NOMO-1 (cell line): Measurements from ENCODE around the gene TMEM119.

Source experiments
- DNase-seq, 2 experiments: peaks; one replicate each; lab custom pipeline; 2025; ENCODE audit not compliant: unreplicated experiment in 2 of 2; lab: John Stamatoyannopoulos, UW

Gene TMEM119

GRCh38 chr12:108597559-108598471 lies at the start of gene TMEM119:
Gene TMEM119 (minus strand): TSS chr12:108598084. CDS start chr12:108592383, 5,701 bp downstream.
- no peak for DNase-seq

DNA sequence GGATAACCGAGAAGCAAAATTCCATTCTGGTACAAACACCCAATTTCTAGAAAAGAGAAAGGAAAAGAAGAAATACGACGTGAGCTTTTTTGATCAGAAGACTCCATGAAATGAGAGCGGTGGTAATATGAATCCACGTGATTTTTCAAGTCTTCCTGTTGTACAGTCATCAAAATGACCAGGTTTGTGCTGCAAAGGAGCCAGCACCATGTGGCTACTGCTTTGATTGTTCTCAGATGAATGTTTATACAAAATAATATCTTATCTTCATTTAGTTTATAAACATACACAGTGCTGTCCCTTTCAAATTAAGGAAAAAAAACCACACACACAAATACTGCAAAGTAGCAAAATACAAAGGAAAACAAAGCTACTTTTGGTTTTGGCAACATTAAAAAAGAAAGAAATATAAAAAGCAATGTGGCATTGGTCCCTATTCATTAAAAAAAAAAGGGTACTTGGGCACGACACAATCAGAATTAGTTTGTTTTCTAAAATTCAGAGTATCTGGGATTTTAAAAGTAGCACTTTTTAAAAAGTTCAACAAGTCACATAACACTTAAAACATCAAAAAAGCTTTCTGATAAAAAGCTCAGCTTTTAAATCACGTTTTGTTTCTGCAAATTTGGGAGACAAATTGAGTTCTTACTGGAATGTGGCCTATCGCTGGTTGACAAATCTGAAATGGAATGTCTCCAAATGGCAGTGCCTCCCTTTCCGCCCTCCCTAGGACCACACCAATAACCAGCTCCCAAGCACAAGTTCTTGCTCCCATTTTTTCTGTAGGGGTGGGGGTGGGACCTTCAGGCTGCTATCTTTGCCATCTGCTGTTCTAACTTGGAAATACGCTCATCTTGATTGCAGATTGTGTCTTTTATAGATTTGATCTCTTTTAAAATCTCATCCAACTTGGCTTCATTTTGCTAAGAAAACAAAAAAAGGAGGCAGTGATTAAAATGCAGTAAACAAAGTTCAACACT lies 49.0 kb upstream of the TMEM119 start:
- DNase-seq, result no peak

DNA sequence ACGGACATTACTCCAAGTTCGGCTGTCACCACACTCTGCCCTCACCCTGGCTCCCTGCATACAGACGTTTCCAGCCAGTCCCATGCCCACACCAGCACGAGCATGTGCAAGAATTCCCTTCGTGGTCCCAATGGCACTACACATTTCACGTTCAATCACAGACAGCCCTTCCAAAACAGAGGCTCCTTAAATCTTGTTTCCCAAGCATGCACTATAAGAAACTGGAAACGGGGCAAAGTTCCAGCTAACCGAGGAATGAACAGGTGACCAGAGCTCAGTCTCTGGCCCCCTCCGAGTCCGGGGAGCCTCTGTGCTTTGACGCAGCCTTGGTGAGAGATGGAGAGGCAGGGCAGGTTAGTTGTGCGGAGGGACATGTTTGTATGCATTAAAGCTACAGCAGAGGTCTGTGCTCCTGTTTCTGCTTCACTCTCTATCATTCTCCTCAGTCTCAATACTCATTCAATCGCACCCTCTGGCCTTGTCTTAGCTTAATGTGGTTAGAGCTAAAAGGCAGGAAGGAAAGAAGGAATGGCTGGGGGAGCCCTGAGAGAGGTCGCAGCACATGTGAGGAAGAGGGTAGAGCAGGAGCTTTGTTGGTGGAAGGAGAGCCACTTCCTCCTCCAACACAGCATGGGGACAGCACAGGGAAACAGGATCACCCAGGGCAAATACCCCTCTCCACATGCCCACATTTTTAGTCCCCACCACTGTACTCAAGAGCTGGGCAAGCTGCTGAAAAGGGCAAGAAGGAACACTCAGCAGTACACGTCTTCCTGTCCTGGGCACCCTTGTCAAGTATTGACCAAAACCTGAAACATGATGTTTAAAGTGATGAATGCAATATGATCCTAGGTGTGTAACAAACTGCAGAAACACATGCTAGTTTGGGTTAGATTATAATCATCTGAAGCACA lies 48.1 kb upstream of the TMEM119 start:
- DNase-seq, result no peak

DNA sequence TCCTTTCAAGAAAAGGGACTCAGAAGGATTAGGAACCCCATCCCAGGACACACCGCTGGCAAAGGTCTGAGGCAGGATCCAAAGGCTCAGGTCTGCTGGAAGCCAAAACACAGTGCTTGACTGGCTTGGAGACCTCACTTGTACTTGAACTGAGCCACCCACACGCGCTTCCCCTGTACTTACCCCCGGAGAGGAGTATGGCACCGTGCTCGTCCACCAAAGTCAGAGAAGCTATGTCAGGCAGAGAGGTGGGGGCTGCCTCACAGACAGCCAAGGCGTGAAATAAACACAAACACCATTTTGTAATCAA lies 46.9 kb upstream of the TMEM119 start:
- no peak for DNase-seq

GRCh38 chr12:108643941-108644810 lies 46.3 kb upstream of the TMEM119 start:
- DNase-seq, result no peak

DNA sequence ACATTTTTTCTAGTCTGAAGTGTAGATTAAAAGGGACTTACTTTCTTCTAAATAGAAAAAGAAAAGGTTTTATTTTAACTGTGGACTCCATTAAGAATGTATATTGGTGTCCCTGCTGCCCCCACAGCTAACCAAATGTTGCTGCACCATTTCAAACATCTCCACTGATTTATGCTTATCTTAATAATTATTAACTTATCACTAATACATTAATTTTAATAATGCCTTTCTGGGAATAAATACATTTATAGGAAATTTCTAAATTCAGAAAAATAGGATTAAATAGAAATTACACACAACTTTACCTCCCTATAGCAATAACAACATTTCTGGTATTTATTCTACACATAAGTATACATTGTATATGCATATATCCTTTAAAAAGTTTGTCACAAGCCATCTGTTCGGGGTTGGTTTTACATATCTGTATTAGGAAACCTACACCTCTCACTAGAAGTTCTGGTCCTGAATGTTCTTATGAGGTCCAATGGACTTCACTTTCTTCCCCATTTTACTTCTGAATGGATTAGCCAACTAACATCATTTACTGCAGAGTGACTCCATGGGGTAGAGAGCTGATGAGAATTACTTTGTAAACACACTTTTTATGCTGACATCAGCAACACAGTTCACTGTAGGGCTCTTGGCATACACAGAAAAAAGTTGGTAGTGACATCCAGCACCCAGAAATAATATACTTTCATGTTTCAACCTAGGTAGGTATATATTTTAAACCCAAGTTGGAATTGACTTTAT lies 45.2 kb upstream of the TMEM119 start:
- no peak for DNase-seq

DNA sequence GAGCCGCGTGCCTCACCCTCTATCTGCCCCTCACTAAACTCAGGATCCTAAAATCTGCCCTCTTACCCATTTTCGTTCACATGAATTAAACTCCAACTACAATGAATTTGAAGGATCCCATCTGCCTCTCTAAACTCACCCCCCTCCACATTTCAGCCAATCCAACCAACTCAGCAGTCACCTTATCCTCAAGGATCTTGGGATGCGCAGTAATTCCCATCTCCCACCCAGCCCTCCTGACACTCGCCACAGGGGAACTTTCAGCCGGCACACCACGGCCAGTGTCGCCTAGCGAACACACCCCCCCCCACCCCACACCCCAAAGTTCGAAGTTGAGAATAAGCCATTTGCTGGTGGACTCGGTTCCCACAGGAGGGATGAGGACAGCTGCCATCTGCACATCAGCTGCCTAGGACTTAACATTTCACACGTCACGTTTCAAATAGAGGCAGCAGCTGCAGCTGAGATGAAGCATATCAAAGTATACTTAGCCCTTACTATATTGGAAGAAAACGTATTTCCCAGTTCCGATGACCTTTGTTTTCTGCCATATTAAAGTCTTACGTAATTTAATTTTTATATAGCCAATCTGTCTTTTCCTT lies 44.5 kb upstream of the TMEM119 start:
- DNase-seq, result no peak

GRCh38 chr12:108641446-108642268 lies 43.8 kb upstream of the TMEM119 start:
- DNase-seq, result peak; percentile 5 to 23

DNA sequence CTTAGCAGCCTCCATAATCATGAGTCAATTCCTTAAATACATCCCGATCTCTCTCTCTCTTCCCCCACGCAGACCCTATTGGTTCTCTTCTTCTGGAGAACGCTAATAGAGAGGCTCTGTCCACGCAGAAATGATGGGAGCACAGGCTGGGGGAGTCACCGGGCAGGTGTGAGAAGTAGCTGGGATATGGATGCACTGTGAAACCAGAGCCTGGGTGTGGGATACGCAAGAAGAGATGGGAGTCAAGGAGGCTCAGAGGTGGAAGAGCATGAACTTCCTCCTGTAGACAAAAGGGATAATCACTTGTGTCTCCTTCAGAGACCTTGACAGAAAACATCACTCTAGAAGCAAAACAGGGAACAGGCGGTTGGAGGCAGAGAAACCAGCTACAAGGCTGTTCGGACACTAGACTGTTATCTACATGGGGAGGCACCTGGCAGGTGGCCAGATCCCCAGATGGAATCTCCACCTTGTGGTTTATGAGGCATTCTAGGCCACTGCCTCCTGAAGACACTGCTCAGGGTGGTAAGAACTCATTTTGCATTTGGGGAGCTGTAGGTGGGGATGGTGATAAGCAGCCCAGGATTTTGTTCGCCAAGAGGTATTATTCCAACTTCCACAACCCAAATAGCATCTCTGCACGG lies 43.0 kb upstream of the TMEM119 start:
- DNase-seq, result no peak

- DNase-seq, result no peak
Observed at GRCh38 chr12:108638997-108639822, 41.3 kb upstream of the TMEM119 start.

DNA sequence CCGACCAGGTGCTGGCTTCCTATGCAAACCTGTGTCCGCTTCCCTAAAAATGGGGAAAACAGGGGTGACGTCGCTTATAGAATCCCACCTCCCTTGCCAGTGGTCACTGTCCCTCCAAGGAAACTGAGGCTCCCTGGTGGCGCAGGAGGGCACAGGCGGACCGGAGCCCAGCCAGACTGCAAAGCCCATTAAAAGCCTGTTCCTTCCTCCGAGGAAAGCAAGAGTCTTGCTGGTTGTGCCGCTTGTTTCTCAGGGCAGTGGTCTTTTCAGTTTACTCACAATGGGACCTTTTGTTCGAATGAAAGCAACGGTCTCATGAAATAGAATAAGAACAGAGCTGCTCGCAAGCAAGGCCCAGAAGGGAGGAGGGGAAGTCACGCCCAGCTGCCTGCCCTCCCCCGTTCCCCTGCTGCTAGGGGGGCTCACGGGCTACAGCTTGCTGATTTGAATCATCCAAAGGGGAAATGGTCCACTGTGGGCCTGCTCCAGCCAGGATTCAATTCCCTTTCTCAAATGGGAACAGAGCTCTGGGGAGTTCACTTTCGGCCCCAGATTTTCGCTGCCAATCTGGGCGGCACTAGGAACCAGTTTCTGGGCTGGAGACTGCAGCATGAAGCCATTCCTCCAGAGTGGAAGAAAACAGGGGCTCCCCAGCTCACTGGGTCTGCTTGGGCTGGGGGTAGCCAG lies 40.4 kb upstream of the TMEM119 start:
- no peak for DNase-seq

- DNase-seq, result no peak
Observed at GRCh38 chr12:108637222-108637971, 39.5 kb upstream of the TMEM119 start.

DNA sequence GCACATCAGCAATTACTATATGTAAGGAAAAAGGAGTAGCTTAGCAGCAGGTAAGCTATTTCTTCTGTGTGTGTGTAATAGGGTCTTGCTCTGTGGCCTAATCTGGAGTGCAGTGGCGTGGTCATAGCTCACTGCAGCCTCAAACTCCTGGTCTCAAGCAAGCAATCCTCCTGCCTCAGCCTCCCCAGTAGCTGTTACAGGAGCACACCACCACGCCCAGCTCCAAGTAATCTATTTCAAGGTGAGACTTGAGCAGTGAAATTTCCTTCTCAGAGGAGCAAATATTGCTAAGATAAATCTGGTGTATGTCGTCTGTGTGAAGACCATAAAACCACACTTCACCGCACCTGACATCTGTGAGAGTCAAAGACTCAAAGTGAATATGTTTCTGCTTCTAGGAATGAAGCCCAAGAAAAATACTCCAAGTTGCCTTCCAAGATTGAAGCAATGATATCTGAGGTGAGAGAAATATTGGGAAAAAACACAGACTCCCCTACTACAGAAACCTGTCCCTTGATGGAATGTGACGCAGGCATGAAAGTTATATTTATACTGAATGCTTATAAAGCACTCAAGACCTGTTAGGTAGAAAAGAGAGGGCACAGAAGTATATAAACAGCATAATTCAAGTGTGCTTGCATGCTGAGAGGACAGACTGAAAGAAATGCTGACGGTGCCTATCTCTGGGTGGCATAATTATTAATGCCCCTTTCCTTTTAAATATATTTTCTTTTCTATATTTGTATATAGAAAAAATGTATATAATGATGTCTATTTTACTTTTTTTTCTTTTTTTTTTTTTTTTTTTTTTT lies 38.3 kb upstream of the TMEM119 start:
- no peak for DNase-seq
